ENCODE results near the gene TRIM3. TPM values are rescaled to one million over a fixed set of nuclear protein-coding genes. Genes with fewer than 3 reads are reported as not detected.

Gene TRIM3
- total RNA-seq, 1 donor from 2014 or later: 128 TPM

DNA sequence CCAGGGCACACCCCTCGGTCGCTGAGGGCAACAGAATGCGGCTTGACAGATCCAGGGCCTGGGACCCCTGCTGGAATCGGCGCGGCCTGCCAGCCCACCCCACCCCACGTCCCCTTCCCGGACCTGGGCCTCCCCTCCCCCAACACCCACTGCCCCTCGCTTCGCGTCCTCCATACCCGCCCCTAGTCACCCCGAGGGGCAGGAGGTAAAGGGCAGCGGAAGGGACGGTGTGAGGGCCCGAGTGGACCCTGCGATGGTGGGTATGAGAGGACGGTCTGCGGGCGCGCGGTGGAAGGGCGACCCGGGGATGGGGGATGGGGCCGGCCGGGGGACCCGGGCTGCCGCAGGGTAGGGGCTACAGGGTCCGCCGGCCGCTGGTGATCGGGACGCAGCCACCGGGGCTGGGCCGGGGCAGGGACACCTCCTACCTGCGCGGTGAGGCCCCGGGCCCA, 55.2 kb downstream of the TRIM3 start:
- H3K27ac Mint-ChIP-seq (ENCODE audit: unreplicated experiment): no peak overlapping the region
- H3K4me1 Mint-ChIP-seq (ENCODE audit: low read depth, unreplicated experiment): peaks cover 3% of the 10 kb centered on the region
- H3K9me3 Mint-ChIP-seq (ENCODE audit: unreplicated experiment): no peaks in the 10 kb centered on the region
- DNase-seq: peak; percentile 71
- no peaks in the 10 kb centered on the region for H3K36me3 Mint-ChIP-seq (ENCODE audit: unreplicated experiment)
- H3K4me3 Mint-ChIP-seq (ENCODE audit: unreplicated experiment): no peak overlapping the region
- no peak for TF ChIP-seq CTCF (IDR thresholded peaks at IDR 0.05; ENCODE audit: partially characterized antibody, unreplicated experiment)
- peaks cover 4% of the 10 kb centered on the region for H3K27me3 Mint-ChIP-seq (ENCODE audit: unreplicated experiment)

GRCh38 chr11:6417907-6418556, 55.7 kb downstream of the TRIM3 start:
- no peaks in the 10 kb centered on the region for H3K36me3 Mint-ChIP-seq (ENCODE audit: unreplicated experiment)
- peaks cover 3% of the 10 kb centered on the region for H3K4me1 Mint-ChIP-seq (ENCODE audit: low read depth, unreplicated experiment)
- no peak overlapping the region for H3K4me3 Mint-ChIP-seq (ENCODE audit: unreplicated experiment)
- H3K27ac Mint-ChIP-seq (ENCODE audit: unreplicated experiment): no peak overlapping the region
- TF ChIP-seq CTCF (IDR thresholded peaks at IDR 0.05; ENCODE audit: partially characterized antibody, unreplicated experiment): no peak
- peaks cover 4% of the 10 kb centered on the region for H3K27me3 Mint-ChIP-seq (ENCODE audit: unreplicated experiment)
- no peaks in the 10 kb centered on the region for H3K9me3 Mint-ChIP-seq (ENCODE audit: unreplicated experiment)
- no peak for DNase-seq

- peaks cover 5% of the 10 kb centered on the region for H3K9me3 Mint-ChIP-seq (ENCODE audit: unreplicated experiment)
- no peaks in the 10 kb centered on the region for H3K36me3 Mint-ChIP-seq (ENCODE audit: unreplicated experiment)
- no peak overlapping the region for H3K4me3 Mint-ChIP-seq (ENCODE audit: unreplicated experiment)
- H3K27me3 Mint-ChIP-seq (ENCODE audit: unreplicated experiment): peaks cover 3% of the 10 kb centered on the region
- H3K4me1 Mint-ChIP-seq (ENCODE audit: low read depth, unreplicated experiment): peaks cover 3% of the 10 kb centered on the region
- TF ChIP-seq CTCF (IDR thresholded peaks at IDR 0.05; ENCODE audit: partially characterized antibody, unreplicated experiment): no peak
- no peak for DNase-seq
- no peak overlapping the region for H3K27ac Mint-ChIP-seq (ENCODE audit: unreplicated experiment)
Measured at GRCh38 chr11:6415797-6416196, 57.9 kb downstream of the TRIM3 start.

DNA sequence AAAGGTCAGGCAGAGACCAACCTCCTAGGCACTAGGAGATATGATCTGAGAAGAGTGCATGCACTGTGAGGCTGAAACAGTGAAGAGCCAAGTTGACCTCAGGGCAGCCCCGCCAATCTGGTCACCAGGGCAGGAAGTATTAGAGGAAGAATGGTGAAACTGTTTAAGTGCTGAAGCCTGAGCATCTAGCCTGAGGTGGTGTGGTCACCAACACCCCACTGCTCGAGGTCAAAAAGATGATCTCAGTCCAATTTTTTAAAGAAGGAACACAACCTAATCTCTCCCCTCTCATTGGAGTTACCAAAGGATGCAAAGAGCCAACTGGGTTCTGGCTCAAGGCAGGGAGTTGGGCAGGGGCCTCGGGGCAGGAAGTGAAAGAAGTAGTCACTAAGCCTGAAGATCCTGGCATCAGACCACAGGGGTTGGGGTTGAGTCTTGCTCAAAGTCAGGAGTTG, 58.8 kb downstream of the TRIM3 start:
- Mint-ChIP-seq H3K4me3 (ENCODE audit: unreplicated experiment) (no peak overlapping the region), H3K27ac (ENCODE audit: unreplicated experiment) (no peak overlapping the region), H3K27me3 (ENCODE audit: unreplicated experiment) (peaks cover 3% of the 10 kb centered on the region), H3K4me1 (ENCODE audit: low read depth, unreplicated experiment) (peaks cover 3% of the 10 kb centered on the region), H3K9me3 (ENCODE audit: unreplicated experiment) (peaks cover 6% of the 10 kb centered on the region), H3K36me3 (ENCODE audit: unreplicated experiment) (no peaks in the 10 kb centered on the region)
- TF ChIP-seq CTCF (IDR thresholded peaks at IDR 0.05; ENCODE audit: partially characterized antibody, unreplicated experiment): no peak
- no peak for DNase-seq

GRCh38 chr11:6413791-6414201, 59.9 kb downstream of the TRIM3 start:
- no peak for DNase-seq
- H3K9me3 Mint-ChIP-seq (ENCODE audit: unreplicated experiment): peaks cover 6% of the 10 kb centered on the region
- no peaks in the 10 kb centered on the region for H3K4me1 Mint-ChIP-seq (ENCODE audit: low read depth, unreplicated experiment)
- no peak for TF ChIP-seq CTCF (IDR thresholded peaks at IDR 0.05; ENCODE audit: partially characterized antibody, unreplicated experiment)
- no peak overlapping the region for H3K27ac Mint-ChIP-seq (ENCODE audit: unreplicated experiment)
- H3K36me3 Mint-ChIP-seq (ENCODE audit: unreplicated experiment): no peaks in the 10 kb centered on the region
- peaks cover 3% of the 10 kb centered on the region for H3K27me3 Mint-ChIP-seq (ENCODE audit: unreplicated experiment)
- no peak overlapping the region for H3K4me3 Mint-ChIP-seq (ENCODE audit: unreplicated experiment)
